HuH-7.5 (cell line): ENCODE measurements around the gene DEDD.

Experiments used
- DNase-seq: peaks from one replicate; pipeline ENCODE4 v3.0.0; 2011; ENCODE audit warnings: low spot score

Gene DEDD

GRCh38 chr1:161132410-161133219 is at the start of gene DEDD:
Gene DEDD (minus strand): TSS chr1:161132667. CDS start chr1:161124462, 8,205 bp downstream.
- DNase-seq = peak; percentile 69

- DNase-seq = no peak
These were observed 49.7 kb upstream of the DEDD start for GRCh38 chr1:161182214-161182613.

GRCh38 chr1:161180639-161181038 is 48.2 kb upstream of the DEDD start:
- no peak for DNase-seq

- no peak for DNase-seq
These were observed 47.2 kb upstream of the DEDD start for GRCh38 chr1:161179698-161180097.

GRCh38 chr1:161177936-161178244 is 45.4 kb upstream of the DEDD start:
- DNase-seq = no peak

- DNase-seq = peak; percentile 92
These were observed 44.9 kb upstream of the DEDD start, which contains the start of gene B4GALT3 for GRCh38 chr1:161177112-161177935. Gene B4GALT3 (minus strand): TSS chr1:161177507. CDS start chr1:161176060, 1,447 bp downstream.

GRCh38 chr1:161176468-161177111 is 44.1 kb upstream of the DEDD start:
- no peak for DNase-seq

GRCh38 chr1:161175771-161176453 is 43.4 kb upstream of the DEDD start:
- DNase-seq = no peak

GRCh38 chr1:161174911-161175310 is 42.4 kb upstream of the DEDD start:
- DNase-seq = no peak

GRCh38 chr1:161173711-161174110 is 41.2 kb upstream of the DEDD start:
- no peak for DNase-seq

GRCh38 chr1:161172776-161173376 is 40.4 kb upstream of the DEDD start:
- DNase-seq = no peak

GRCh38 chr1:161172349-161172748 is 39.9 kb upstream of the DEDD start:
- DNase-seq = no peak

GRCh38 chr1:161171696-161172095 is 39.2 kb upstream of the DEDD start:
- no peak for DNase-seq

GRCh38 chr1:161171191-161171590 is 38.7 kb upstream of the DEDD start:
- no peak for DNase-seq

- no peak for DNase-seq
These were observed 36.4 kb upstream of the DEDD start for GRCh38 chr1:161168906-161169305.

GRCh38 chr1:161166669-161167548 is 34.4 kb upstream of the DEDD start:
- DNase-seq = peak; percentile 23

GRCh38 chr1:161165742-161166668 is 33.5 kb upstream of the DEDD start, which contains the start of gene PPOX:
Gene PPOX (plus strand): TSS chr1:161166426. CDS start chr1:161166848, 422 bp downstream.
- DNase-seq = peak; percentile 87

- DNase-seq = no peak
These were observed 32.6 kb upstream of the DEDD start for GRCh38 chr1:161164901-161165610.

GRCh38 chr1:161163793-161164192 is 31.3 kb upstream of the DEDD start:
- no peak for DNase-seq
